Measurements from ENCODE around the gene VPS36.

DNA sequence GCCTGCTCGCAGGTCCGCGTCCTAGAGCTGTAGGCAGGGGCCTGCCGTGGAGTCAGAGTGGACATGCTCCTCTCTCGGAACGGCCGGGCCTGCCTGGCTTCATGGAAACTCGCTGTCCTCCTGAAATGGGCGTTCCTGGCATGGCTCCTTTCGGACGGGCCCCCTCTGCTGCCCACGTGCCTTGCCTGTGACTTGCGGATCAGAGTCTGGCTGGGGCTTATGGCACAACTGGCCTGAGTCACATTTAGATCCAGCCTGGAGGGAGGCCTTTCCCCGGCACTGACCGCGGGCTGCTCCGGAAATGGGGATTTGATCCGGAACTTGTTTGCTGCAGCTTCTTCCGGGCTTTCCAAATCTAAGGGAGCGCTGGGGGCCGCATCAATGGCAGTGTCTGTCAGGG is 72.5 kb downstream of the VPS36 start:
- TF ChIP-seq POU2F2 (IDR thresholded peaks at IDR 0.05; ENCODE audit: low read depth, low read length): no peak
- TF ChIP-seq POLR2A (IDR thresholded peaks at IDR 0.05; ENCODE audit: low read depth, low read length): no peak
- TF ChIP-seq POLR2AphosphoS5 (IDR thresholded peaks at IDR 0.05; ENCODE audit: low read depth, low read length): no peak
- TF ChIP-seq TAF1 (IDR thresholded peaks at IDR 0.05; ENCODE audit: low read depth, low read length): no peak
- no peak for TF ChIP-seq SPI1 (IDR thresholded peaks at IDR 0.05; ENCODE audit: low read depth, low read length)

All from GM12891 (cell line).